Inferior parietal cortex (tissue), 1 donor: ENCODE measurements around the gene CLDND2.

Source experiments
- DNase-seq: peaks from one replicate; pipeline ENCODE4 v3.0.0-alpha.2; 2016; ENCODE audit errors: extremely low spot score

The CLDND2 gene

DNA sequence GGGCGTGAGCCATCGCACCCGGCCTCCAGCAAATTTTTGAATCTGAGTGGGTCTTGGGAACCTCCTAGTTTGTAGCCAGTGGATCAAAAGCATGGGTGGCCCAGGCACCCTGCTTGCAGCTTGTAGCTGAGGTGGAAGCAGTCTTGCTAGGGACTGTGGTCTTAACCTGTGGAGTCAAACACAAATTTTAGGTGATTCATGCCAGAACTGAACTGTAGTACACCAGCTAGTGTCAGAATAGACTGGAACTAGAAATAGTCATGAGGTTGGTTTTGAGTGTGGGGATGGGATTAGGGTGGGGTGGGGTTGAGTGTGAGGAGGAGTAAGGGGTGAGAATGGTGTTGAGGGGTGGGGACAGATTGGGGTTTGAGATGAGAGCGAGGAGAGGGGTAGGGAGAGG lies 13.2 kb upstream of the CLDND2 start:
- DNase-seq, result no peak

DNA sequence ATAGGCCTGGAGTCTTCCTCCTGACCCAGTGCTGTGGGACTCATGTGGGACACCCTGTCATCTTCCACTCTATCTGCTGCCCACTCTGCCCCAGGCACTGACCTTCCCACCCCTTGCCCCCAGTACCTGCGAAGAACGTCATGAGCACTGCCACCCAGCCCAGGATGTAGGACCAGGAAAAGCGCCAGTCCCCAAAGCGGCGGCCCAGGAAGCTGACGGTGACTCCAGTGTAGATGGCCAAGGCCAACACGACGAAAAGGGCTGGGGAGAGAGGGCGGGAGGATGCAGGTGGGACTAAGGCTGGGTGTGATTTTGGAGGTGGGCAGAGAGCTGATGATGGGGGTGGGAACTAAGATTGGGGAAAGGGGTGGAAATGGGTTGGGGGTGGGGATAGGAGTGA lies 11.6 kb upstream of the CLDND2 start:
- no peak for DNase-seq

DNA sequence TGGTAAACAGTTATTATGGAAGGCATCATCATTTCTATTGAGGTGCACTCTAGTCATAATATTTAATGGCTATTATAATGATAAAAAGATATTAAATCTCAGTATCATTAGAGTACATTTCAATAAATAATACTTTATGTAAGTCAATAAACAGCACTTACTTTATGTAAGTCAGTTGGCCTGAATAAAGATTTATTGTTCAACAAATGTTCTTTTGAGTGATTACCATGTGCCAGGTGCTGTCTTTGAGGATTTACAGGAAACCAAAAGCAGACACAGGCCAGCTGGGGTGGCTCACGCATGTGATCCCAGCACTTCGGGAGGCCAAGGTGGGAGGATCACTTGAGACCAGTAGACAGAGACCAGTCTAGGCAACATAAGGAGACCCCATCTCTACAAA lies 8.6 kb upstream of the CLDND2 start:
- no peak for DNase-seq

DNA sequence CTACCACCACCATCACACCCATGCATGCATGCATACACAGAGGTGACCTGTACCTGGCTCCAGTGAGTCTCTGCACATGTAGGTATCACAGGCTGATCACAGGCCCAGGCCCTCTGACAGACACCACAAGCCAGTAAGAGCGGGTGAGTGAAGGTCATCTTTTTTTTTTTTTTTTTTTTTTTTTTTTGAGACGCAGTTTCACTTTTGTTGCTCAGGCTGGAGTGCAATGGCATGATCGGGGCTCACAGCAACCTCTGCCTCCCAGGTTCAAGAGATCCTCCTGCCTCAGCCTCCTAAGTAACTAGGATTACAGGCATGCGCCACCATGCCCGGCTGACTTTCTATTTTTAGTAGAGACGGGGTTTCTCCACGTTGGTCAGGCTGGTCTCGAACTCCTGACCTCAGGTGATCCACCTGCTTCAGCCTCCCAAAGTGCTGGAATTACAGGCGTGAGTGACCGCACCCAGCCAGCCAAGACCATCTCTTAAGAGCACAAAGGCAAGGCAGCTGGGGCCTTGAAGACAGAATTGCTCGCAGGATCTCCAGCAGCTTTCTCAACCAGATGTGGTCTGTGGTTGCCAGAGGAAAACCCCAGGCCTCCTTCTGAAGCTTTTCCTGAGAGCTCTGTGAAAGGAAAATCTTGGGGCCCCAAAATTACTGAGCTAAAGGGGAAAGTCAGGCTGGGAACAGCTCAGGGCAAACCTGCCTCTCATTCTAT lies 6.9 kb upstream of the CLDND2 start:
- no peak for DNase-seq

DNA sequence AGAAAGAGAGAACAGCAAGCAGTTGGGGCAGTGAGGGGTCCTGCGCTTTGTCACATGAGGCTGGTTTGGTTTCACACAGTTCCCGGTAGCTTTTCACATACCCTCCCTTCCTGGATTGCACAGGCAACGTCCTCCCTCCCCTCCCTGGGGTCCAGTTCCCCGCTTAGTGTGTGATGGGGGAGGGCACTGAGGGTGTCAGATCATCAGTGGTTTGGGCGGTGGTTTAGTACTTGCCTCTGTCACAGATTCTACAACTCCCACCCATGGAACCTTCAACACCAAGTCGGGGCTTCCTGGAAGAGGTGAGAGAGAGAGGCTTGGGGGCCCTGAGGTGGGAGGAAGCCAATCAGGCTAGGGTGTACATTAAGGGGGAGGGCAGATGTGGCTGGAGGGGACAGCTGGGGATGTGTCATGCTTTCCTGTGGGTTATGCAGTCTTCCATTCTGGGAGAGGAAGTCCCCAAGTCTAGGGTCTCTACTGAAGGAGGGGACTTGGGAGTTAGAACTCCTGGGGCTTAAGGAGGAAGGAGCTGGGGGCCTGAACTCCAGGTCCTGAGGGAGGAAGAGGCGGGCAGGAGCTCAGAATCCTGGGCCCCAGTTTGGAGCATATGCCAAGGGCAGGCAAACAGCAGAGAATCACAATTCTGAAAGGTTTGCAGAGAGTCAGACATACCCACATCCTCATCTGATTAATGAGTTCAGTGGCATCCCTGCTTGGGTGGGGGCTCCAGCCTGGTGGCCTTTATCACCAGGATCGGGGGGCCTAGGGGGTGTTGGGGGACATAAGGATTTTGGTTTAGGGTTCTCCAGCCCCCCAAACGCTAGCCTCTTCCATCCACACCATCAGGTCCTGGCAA lies 4.1 kb upstream of the CLDND2 start, which contains the start of gene NKG7:
Gene NKG7, minus strand, starts transcription at position 6 of the 856 bp plus-strand sequence. CDS start 119 bp downstream, outside the sequence.
- no peak for DNase-seq

DNA sequence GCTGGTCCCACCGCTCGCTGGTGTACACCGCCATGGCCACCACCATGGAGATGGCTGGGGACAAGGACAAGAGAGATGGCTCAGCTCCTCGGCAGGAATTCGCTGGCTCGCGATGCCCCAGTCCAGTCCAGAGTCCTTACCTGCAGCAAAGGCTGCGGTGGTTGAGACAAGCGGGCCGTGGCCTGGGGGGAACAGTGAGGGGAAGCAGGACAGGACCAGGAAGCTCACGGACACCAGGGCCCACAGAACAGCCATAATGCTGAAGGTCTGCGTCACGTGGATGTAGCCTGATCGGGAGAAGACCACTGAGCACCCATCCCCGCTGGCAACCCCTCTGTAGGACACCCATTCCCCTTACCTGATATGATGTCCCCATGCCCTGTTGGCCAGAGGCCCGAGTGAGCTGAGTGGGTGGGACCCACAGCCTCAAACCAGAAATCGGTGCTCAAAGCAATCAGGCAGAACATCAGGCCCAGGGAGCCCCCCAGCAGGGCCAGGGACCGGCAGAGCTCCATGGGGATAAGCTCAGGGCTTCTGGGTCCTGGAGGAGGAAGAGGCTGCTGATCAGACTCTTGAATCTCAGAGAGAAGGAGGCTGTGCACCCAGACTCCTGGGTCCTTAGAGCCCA lies 3.3 kb upstream of the CLDND2 start:
- DNase-seq, result no peak

DNA sequence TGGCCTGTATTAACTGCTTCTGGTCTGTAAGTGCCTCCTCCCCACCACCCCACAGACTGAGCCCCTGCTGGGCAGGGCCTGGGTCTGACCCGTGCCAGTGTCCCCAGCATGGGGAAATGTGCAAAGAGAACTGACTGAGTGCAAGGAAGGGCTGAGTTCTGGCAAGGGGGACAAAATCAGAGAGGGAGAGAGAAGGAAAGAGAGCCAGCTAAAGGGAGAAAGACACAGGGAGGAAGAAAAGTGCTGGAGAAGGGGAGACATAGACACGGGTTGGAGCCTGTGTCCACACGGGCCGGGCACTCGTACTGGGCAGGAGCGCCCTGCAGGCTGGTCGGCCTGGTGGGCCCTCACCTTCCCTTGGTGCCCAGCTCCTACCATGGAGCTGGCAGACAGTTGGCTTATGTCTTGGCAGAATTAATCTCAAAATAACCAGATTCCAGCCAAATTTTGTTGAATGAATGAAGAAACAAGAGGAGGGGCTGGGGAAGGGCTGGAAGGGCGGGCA lies 2.4 kb upstream of the CLDND2 start:
- DNase-seq, result no peak

DNA sequence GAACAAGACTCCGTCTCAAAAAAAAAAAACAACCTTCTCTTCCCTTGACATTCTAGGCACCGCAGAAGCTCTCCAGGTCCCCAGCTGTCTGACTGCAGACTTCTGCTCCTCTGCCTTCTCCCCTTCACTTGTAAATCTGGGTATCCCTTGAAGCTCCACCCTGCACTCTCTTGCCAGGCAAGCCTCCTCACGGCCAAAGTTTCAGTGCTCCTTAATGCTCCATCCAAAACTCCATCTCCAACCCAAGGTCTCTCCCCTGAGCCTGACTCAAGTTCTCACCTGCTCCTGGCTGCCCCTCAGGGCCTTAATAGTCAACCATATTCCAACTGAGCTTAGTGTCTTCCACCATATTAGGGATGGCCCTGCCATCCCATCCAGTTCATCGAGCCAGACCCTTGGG lies 1.4 kb upstream of the CLDND2 start:
- DNase-seq, result no peak

DNA sequence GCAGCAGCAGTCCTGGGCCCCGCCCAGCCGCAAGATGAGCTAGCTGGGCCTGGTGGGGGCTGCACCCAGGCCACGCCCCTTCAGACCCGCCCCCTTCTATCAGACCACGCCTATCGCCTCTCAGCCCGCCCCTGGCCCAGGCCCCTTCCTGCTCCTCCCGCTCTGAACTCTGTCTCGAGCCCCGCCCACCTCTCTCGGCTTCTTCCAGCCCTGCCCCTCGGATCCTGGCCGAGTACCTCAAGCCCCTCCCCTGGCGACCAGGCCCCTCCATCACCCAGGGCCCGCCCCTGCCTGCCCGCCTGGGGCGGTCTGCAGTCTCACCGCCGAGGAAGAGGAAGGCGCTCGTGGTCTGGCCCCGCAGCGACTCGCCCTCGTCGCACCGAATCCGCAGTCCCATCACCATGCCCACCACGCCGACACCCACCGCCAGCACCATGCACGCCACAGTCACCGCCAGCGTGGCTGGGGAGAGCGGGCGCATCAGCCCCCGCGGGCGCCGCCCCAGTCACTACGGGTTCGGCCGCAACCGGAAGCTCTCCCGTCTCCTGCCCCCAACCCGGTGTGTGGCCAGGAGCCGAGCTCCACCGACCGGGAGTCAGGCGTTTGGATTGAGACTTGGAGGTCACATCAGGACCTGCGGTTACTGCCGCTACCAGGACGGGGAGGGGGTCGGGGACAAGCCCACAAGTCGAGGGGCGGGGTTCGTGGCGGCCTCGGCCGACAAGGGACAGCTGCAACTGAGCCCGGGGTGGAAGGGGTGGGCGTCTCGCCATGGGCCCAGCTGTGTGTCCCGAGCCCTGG lies 1.0 kb downstream of the CLDND2 start:
- DNase-seq, result peak; percentile 91

DNA sequence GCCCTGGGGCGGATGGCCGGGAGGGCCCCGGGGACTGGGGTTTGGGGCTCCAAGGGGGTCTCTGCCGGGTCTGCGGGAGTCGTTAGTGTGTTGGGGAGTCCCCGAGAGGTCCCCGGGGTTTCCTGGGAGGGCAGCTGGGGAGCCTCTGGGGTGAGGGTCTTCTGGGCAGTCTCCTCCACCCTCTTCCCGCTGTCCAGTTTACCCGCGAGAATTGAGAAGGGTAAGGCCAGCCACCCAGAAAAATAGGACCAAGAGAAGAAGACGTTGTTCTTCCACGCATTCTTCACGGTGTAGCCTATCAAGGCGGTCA lies 1.6 kb downstream of the CLDND2 start:
- no peak for DNase-seq

DNA sequence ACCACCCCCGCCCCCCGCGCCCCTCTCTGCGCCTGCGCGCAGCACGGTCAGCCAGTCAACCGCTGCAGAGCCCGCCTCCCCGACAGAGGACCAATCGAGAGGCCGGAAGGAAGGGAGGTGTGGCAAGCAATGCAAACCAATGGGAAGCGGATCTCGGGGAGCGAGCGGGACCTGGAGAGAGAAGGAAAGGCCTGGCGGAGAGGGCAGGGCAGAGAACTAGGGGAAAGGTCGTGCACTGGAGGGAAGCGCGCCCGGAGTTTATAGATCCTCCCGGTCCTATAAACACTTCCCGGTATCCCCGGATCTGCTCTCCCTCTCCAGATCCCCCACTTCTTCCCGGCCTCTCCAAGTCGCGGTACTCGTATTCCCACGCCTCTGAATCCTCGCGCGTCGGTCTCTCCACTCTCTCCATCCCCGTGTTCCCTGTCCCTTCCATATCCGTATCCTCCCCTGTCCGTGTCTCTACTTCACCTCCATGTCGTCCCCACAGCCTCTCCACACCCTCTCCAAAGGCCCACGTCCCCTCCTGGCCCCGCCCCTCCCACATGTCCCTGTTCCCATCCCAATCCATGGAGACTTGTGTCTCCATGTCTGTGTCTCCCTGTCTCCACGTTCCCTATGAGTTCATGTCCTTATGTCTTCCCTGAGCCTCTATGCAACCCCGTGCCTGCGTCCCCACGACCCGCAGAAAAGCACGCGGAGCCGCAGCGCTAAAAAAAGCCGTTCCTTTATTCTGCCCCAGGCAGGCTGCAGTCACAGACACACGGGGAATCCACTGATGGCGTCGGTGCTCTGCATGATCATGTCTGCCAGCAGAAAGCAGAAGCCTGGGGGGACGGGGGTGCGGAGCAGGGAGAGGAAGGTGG lies 2.2 kb downstream of the CLDND2 start:
- peak; percentile 99 for DNase-seq

DNA sequence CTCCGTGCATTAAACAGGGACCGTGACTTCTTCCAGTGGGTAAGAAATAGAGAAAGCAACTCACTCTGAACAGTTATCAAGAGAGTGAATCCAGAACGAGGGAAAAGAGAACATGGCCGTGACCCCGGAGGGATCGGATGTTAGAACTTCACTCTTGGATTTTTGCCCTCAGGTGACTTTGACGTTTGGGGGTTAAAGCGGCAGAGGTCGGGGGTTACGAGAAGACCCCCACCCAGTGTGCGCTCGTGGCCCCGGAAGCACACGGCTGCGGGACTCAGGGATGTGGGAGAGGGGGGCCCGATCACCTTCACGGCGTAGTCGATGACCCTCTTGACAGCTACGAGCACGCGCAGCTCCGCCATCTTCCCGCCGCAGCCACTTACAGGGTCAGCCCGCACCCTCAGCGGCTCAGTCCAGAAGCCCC lies 2.8 kb downstream of the CLDND2 start, which contains the start of gene ETFB:
Gene ETFB, minus strand, starts transcription at position 424 of the 424 bp plus-strand sequence. Its CDS starts 62 bp downstream, at position 362.
- no peak for DNase-seq

DNA sequence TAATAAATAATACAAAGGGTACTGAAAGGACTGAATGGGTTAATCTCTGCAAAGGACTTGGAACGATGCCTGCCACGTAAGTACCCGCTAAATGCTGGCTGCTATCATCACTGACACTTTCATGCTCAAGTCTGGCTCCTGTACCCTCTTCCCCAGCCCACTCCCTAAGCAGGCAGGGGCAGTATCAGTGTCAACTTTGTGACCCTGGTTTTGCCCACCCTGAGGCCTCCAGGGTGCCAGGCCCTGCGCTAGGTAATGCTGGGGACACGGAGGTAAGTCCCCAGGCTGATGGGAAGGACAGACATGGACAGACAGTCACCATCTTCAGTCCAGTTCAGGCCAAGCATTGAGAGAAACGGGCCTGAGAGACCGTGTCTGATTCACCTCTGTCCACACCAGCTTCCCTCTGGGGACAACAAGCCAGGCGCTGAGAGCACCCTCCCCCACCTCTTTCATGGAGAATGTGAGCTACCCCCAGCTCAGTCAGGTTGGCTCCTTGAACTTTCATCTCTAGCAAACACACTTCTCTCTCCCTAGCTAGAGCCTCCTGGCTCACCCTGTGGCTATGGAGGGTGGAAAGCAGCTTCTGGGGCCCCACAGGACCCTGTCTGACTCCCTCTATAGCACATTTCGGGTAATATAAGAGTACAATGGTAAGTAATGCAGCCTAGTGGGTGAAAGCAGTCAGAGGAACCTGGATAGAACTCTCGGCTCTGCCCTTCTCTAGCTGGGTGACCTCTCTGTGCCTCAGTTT lies 3.4 kb downstream of the CLDND2 start:
- DNase-seq, result peak; percentile 42

DNA sequence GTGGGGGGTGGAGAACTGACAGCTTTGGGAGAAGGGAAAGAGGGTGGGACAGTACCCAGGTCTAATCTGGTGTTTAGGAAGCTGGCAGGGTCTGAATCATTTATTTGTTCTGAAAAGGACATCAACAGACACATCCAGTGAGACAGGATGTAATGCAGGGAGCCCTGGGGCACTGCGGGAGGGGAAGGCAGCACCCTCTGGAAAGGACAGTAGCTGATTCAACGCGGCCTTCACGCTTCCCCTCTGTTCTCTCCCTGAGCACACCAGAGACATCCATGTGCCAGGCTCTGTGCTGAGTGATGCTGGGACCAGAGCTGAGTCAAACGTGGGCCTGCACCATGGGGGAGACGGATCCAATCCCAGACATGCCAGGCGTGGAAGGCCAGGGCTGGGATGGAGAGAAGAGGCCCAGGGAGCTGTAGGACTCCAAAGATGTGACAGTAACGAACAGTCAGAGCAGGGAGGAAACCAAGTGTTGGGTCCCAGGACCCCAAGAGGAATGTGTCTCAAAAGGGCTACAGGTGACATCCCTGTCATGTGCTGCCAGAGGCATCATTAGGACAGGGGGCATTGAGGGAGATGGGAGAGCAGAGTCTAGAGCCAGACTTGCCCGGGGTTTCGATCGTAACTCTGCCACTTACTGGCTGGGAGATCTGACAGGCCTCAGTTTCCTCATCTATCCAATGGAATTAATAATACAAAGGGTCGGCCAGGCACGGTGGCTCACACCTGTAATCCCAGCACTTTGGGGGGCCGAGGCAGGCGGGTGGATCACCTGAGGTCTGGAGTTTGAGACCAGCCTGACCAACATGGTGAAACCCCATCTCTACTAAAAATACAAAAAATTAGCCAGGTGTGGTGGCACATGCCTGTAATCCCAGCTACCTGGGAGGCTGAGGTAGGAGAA lies 4.3 kb downstream of the CLDND2 start:
- no peak for DNase-seq

DNA sequence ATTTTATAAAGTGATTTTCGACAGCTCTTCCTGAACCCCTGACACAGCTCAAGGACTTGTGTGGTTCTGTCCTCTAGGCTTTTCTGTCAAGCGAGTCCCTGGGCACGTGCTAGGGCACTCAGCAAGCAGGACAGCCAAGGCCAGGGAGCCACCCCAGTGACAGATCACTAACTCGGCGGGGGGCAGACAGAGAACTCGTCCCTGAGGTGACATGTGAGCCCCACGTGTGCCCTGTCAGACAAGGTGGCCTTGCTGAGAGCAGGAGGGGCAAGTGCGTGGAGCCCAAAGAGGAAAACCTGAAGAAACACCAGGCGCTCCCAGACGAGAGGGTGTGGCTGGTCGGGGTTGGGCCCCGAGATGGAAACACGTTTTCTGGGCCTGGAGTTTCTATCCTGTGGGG lies 7.6 kb downstream of the CLDND2 start:
- DNase-seq, result no peak

DNA sequence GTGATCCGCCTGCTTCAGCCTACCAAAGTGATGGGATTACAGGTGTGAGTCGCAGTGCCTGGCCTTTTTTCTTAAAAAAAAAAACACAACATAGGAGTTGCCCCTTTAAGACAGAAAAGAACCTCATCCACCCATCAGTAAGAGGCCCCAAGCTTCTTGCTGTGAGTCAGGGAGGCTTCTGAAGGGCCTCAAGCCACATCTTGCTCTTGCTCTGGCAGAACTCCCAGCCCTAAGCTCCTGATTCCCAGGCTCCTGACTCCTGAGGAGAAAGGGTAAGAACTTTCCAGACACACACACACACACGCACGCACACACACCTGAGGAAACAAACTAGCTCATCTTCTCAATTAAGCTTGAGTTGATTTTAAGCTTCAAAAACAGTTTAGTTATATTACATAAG lies 9.5 kb downstream of the CLDND2 start:
- DNase-seq, result no peak

DNA sequence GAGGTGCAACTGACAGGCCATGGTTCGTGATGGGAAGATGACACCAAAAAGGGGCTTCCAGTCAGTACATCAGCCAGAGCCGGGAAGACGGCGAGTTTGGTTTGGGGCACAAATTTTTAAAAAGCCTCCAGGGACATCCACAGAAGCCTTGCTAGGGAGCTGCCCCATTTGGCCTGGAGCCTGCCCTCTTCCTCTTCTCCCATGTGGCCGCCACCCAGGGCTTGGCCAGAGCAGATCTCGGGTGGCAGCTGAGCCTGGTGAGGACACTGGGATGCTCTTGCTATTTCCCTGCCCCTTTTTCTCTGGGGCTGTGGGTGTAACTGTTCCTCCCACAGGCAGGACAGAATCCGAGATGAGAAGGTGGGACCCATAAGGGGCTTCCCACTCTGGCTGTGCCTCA lies 10.9 kb downstream of the CLDND2 start:
- no peak for DNase-seq

DNA sequence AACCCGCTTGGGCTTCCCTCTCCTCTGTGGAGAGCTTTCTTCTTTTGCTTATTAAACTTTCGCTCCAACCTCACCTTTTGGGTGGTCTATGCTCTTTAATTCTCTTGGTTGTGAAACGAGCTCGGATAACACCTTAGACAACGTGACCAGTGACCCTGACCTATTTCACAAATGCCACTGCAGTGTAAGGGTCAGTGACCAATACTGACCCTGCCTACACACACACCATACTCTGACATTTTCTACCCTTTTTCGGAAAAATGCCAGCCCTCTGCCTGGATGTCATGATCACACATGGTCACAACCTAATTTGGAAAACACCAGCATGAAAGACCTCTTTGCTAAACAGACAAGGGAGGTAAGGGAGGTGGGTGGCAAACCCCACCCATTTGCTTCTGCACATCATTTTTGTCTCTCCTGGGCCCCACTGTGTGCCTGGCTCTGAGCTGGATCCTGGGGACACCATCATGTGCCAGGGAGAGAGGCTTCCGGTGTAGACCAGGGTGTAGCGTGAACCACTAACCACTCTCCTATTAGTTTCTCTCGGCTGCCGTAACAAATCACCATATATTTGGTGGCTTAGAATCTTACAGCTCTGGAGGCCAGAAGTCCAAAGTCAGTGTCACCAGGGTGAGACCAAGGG lies 12.5 kb downstream of the CLDND2 start:
- DNase-seq, result no peak
